Ovary (tissue), 1 donor: ENCODE results near the gene ARVCF.

Source experiments
- EP300 ChIP-seq: sonication (generic); formaldehyde crosslinking; IDR thresholded peaks from one replicate; pipeline ENCODE4 v1.6.1; 2017; ENCODE audit warnings: antibody characterized with exemption
- POLR2A ChIP-seq: fragments of 450-650 bp; IDR thresholded peaks from one replicate; pipeline ENCODE4 v1.6.1; 2017; ENCODE audit warnings: antibody characterized with exemption, mild to moderate bottlenecking, moderate library complexity

GRCh38 chr22:19976671-19977070 lies 40.0 kb downstream of the ARVCF start:
- TF ChIP-seq EP300, result no peak
- no peak for TF ChIP-seq POLR2A
